DMS53 treated with DMSO at 0.1 percent for 48 hours (cell line): ENCODE data around the gene TRABD2B.

Experiments
- DNase-seq: peaks from one replicate; lab custom pipeline; 2025; ENCODE audit not compliant: unreplicated experiment; lab: John Stamatoyannopoulos, UW

TRABD2B gene

DNA sequence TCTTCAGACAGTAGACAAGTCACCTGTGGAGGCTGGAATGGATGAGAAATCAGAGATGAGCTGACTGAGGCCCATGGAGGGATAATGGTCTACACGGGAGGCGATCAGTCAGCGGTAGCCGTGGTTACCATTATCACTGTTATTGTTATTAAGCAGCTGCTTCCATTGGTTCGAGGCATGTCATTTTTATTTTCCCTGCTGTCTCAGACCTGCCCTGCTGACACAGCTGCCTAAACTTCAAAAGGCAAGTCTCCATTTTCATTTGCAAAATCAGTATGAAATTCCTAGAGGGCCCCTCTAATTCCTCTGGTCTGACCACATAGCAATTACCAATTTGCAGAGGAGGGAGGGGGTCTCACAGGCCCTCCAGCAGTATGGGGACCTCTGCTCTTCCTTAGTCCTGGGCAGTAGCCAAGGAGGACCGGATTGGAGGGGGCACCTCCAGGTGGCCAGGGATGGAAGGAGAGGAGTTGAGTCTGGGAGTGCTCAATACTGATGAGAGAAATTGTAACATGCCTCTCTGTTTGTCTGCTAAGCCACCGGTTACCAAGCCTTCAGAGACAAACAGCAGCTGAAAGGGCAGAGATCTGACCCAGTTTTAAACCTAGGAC lies 184.2 kb downstream of the TRABD2B start:
- no peak for DNase-seq

- no peak for DNase-seq
These were observed 186.1 kb downstream of the TRABD2B start for GRCh38 chr1:47810964-47811682.

DNA sequence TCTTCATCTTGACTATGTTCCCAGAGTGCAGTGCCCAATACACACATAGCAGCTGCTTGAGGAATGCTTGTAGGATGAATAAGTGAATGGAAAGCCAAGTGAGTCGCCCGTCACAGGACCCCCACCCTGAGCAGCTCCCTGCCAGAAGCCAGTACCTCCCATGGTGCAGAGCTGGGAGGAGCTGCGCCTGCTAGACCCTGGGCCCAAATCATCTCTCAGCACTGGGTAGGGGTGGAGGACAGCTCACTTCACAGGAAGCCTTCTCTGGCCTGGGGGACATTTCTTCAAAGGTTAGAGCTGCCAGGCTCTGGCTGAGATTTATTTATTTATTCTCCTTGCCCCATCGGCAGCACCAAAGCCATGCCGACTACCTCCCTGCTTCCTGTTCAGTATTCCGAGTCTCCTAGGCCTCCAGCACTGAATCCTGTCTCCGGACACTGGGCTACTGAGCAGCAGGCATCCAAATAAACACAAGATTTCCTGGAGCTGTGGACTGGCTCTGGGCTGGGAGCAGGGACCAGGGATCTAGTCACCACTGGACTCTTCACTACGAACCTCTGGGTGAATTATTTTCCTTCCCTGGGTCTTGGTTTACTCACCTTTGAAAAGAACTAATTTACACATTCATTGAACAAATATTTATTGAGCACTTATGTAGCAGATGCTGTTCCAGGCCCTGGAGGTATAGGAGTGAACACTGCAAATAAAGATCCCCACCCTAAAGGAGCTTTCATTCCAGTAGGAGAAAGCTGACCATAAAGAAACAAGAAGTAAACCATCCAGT lies 187.7 kb downstream of the TRABD2B start:
- DNase-seq = peak; percentile 100

DNA sequence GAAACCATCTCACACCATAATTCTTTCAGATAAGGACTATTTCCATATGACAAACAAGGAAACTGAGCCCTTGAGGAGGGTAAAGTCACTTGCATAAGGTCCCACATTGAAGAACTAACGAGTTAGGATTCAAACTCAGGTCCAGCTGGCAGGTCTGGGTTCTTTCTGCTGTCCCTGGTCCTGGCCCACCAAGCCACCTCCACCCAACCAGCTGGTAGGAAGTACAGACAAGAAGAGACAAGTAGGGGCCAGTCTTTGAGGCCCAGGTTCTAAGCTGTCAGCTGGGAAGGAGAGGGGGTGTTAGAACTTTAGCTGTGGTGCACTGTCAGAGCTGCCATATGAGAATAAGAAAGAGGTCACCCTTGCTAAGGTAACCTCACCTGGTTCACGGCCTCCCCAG lies 188.6 kb downstream of the TRABD2B start:
- no peak for DNase-seq

- no peak for DNase-seq
These were observed 191.2 kb downstream of the TRABD2B start for GRCh38 chr1:47805921-47806361.

DNA sequence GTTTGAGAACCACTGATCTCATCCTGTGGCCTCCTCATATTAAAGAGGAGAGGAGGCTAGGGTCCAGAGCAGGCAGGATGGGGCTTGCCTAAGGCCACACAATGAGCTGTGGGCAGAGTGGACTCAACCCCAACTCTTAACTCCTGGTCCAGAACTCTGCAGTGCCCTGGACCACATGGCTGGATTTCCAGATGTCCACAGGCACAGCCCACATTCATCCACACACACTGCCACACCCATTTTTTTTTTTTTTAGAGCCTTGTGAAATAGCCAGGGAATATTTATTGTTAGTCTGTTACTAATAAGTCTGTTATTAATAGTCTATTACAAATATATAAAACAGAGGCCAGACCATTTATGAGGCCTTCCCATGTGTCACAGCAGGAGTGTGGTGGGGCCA lies 192.2 kb downstream of the TRABD2B start:
- no peak for DNase-seq

DNA sequence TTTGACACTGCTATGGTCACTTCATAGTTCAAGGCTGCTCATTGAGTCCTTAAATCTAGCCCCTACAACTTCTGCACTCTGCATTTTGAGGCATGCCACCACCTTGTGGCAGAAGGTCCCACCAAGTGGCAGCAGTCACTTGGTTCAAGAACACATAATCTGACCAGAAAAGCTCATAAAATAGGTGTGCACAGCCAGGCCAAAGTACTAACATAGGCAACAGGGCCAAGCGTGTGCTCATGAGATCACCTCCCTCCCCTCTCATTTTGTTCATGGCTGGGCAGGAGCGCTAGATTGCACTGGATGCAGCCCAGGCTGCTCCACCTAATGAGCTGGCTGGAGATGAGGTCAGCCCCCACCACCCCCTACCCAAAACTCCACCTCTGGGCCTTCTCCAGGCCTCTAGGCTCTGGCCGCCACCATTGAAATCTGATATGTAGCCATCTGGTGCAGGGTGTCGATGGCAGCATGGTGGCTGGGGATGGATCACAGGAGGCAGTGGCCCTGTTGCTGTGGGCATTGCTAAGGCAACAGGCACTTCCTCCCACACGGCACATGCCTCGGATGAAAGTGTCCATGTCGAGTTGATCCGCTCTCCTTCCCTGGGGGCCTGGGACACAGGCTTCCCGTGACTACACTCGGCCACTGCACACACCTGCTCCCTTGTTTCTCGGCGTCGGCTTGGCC lies 193.2 kb downstream of the TRABD2B start:
- DNase-seq = no peak

DNA sequence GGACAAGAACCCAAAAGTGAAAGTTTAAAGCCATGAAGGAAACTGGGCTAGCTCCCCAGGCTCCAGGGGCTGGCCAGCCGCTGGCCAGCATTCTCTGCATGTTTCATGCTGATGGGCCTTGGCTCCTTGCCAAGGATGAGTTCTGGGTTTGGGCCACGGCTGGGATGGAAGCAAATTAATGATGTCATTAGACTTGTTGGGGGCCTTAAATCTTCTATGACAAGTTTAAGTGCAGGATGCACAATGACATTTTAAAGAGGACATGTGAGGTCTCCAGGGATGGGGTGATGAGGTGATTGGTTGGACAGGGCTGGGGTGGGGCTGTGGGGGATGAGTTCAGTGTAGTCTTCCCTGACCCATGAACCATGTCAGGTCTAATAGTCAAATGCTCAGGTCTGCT lies 199.6 kb downstream of the TRABD2B start:
- DNase-seq = no peak

DNA sequence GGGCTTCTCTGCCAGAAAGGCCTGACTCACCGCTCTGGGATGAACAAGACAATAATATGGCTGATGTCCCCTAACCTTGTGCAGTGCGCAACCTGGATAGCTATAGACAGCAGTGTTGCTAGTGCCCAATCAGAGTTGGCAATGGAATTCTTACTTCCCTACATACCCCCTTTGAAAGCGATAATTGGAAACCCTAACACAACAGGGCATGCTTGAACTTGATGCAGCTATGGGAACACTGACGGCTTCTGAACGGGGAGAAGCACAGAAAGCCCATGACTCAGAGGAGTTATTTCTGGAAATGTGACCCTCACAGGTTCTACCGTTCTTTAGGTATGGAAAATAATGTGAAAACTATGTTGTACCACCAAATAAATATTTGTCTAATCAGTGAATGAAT lies 200.6 kb downstream of the TRABD2B start:
- no peak for DNase-seq

- DNase-seq = no peak
These were observed 202.1 kb downstream of the TRABD2B start for GRCh38 chr1:47795102-47795501.

DNA sequence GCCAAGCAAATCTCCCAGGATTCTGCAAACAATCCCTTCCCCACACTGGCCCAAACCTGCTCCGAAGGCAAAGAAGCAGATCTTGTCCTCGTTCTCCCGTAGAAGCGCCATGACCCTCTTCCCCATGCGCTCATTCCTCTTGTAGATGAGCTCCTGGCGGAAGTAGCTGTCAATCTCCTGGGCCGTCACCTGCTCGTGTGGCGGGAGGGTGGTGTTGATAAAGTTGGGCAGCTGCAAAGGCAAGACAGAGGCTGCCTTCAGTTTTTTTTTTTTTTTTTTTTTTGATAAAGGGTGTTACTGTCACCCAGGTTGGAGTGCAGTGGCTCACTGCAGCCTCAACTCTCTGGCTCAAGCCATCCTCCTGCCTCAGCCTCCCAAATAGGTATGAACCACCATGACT lies 202.7 kb downstream of the TRABD2B start:
- DNase-seq = no peak

GRCh38 chr1:47794081-47794480 lies 203.1 kb downstream of the TRABD2B start:
- DNase-seq = no peak

- DNase-seq = no peak
These were observed 203.6 kb downstream of the TRABD2B start for GRCh38 chr1:47793563-47793962.

DNA sequence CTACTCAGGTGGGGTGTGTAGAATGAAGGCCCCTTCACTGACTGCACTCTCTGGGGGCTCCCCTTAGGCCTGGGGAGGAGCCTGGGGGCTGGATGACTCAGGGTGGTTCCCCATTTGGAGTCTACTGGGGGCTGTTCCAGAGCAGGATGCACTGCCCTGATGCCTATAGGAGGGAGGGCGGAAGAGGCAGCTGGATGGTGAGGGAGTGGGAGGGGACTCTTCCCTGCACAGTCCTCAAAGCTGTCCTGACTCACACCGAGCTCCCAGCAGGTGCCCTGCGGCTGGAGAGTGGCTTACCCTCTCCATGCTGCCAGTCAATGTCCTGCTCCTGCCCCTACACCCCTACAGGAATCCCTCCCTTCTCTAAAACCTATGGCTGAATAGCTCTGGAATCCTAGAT lies 204.4 kb downstream of the TRABD2B start:
- no peak for DNase-seq

- DNase-seq = no peak
These were observed 205.1 kb downstream of the TRABD2B start for GRCh38 chr1:47791879-47792608.

GRCh38 chr1:47788761-47789160 lies 208.4 kb downstream of the TRABD2B start:
- DNase-seq = no peak

DNA sequence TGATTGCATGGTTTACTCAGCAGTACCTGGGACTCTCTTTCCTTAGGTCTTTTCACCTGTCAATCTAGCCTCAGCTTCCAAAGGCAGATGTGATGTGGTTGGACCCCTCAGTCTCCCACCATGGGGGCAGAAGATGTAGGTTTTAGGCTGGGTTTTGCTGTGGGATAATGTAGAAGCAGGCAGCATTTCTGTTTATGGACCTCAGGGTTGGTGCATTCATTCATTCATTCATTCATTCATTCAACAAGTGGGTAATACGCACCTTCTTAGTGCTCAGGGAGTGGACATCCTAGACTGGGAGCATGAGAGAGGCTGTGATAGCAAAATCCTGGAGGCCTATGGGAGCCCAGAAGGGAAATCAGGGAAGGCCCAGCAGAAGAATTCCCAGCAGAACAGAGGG lies 209.6 kb downstream of the TRABD2B start:
- DNase-seq = no peak

- no peak for DNase-seq
These were observed 210.9 kb downstream of the TRABD2B start for GRCh38 chr1:47786316-47786715.

DNA sequence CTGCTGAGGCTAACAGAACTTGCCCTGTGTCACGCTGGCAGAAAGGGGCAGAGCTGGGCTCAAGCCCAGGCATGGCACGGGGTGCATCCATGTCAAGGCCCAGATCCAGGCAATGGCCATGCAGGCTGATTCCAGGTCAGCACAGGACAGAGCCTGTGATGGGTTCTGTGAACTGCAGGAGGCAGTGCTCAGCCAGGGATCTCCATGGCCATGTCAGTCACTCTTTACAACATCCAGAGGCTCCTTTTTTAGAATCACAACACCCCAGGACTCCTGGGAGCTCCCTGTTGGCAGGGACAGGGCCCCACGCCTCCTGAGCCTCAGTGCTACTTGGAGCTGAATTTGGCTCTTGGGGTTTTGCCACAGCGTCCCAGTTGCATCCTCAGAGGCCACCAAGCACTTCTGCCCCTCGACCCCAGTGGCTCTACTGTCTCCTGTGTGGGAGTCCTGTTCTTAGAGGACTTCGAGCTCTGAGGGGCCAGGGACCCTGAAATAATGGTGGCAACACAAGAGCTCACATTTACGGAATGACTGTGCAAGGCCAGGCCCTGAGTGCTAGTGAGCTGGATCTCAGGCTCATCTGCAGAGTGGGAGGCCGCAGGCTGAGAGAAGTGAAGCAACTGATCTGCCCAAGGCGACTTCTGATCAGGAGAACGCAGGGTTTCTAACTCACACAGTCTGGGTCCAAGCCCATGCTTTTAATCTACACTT lies 211.5 kb downstream of the TRABD2B start:
- DNase-seq = no peak

- DNase-seq = no peak
These were observed 212.1 kb downstream of the TRABD2B start for GRCh38 chr1:47785118-47785517.
